GM19193 (cell line): ENCODE data around the gene CNOT2.

Source experiments
- POLR2A ChIP-seq: IDR thresholded peaks from 4 replicates; pipeline ENCODE4 v1.6.1; 2011; ENCODE audit not compliant: insufficient read depth, insufficient read length; ENCODE audit errors: extremely low read depth

The CNOT2 gene

DNA sequence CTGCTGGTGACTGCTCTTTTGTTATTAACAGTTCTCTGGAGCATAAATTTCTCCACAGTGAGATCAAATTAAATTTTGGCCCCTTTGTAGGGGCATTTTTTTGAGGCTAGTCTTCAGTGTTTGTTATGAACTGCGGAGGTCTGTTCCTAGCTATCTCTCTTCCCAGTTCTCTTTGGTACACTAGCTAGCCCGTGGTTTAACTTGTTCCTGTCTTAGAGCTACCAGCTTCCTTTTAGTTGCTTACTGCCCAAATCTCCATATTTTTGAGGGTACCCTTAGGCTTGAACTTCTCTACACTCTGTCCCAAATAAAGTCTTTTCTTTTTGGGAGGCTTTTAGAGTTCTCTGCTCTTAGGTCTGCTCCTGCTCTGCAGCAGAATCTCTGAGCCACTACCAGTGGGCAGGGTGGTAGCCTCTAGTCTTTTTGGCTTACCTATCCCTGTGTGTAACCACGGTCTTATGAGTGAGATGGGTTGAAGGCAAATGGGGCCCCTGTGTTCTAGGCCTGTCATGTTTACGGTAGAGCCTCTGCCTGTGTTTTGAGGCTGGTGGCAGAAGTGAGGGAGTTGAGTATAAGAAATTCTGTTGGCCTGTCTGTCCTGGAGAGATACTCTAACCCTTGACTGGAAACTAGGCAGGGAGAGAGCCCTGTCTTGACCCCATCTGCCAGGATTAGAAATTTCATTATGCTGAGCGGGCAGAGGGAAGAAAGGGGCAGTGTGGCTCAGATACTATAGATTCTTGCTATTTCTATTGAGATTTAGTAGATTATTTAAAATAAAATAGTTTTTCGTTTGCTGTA lies 21.0 kb downstream of the CNOT2 start:
- no peak for TF ChIP-seq POLR2A

GRCh38 chr12:70265132-70265531 lies 21.9 kb downstream of the CNOT2 start:
- no peak for TF ChIP-seq POLR2A

GRCh38 chr12:70267550-70267949 lies 24.3 kb downstream of the CNOT2 start:
- no peak for TF ChIP-seq POLR2A

DNA sequence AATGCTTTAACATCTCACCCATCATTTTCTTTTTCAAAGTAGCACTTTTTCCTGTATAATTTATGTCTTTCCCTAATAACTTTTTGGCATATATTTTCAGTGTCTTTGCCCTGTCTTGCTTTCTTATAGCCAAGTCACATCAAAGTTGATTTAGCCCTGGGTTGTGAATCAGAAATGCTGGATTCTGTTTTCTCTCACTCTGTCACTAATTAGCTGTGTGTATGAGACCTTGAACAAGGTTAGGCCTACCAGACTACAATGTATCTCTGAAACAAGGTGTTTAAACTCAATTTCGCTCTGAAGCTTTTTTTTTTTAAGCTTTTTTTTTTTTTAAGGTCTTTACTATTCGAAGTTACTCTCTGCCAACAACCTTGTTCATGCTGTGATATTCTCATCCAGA lies 25.7 kb downstream of the CNOT2 start:
- no peak for TF ChIP-seq POLR2A

DNA sequence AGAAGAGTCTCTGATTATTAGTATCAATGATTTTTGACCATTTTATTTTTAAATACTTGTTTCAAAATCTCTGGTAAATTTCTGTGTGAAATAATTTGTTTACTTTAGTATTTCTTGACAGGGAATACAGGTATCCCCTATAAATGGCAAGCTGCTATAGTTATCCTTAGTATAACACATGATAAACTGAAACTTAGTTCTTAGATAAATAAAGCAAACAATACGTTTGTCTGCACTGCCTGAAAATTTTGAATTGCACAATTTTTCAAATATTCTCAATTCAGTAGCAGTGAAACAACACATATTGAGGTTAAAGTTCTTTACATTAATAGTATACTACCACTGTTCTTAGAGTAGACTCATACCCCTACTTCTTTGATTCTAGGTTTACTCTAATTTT lies 26.9 kb downstream of the CNOT2 start:
- TF ChIP-seq POLR2A: no peak

GRCh38 chr12:70271025-70271424 lies 27.8 kb downstream of the CNOT2 start:
- TF ChIP-seq POLR2A: no peak

DNA sequence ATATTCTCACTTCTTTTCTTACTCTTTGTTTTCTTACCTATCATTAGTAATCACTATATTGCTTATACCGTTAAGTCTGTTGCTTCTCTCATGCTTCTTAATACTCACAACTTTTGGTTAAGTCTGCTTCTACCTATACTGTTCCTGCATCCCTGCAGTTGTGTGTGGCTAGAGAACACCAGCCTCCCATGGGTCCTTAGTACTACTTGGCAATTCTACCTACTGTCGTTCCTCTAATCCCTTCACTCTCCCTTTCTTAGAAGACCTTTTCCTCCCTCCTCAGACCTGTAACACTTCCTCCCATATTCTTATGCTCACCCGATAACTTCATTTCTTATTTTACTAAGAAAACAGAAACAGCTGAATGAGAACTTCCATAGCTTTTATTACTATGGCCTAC lies 29.3 kb downstream of the CNOT2 start:
- no peak for TF ChIP-seq POLR2A

DNA sequence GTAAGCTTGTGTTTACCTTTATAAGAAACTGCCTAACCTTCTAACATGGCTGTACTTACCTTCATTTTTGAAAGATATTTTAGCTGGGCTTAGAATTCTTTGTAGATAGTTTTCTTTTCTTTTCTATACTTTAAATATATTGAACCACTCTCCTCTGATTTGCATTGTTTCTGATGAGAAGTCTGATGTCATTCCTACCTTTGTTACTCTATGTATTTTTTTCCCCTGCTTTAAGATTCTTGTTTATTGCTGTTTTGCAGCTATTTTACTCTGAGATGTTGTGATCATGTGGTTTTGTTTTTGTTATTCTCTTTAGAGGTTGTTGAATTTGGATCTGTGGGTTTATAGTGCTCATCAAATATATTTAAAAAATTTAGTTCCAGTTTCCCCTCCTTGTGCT lies 31.8 kb downstream of the CNOT2 start:
- TF ChIP-seq POLR2A: no peak

- TF ChIP-seq POLR2A: no peak
These were observed 34.7 kb downstream of the CNOT2 start for GRCh38 chr12:70277973-70278372.

DNA sequence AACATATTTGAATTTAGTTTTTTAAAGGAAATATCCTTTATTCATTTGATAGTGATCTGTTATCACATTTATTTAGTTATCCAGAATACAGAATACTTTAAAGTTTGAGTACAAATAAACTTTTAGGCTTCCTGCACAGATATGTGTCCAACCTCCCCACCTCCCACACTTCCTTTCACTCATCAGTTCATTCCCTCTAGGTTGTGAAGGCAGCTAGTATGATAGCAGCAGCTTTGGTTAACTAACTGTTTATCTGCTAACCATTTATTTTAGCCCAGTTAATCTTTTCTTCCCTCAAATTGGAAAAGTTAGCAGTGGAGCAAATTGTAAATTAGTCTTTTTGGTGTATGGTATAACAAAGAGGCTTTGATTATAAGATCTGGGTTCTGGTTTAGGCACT lies 35.7 kb downstream of the CNOT2 start:
- TF ChIP-seq POLR2A: no peak

DNA sequence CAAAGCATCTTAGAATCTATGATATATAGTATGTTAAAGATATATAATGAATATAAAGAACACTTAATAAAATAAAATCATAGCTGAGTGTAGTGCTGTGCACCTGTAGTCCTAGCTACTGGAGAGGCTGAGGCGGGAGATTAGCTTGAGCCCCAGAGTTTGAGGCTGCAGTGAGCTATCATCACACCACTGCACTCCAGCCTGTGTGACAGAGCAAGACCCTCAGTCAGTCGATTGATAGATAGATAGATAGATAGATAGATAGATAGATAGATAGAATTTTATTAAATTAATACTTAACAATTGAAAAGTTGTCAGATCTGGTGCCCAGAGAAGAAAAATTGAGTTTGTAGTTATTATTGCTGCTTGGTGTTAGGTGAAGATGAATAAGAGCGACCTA lies 40.0 kb downstream of the CNOT2 start:
- TF ChIP-seq POLR2A: no peak

DNA sequence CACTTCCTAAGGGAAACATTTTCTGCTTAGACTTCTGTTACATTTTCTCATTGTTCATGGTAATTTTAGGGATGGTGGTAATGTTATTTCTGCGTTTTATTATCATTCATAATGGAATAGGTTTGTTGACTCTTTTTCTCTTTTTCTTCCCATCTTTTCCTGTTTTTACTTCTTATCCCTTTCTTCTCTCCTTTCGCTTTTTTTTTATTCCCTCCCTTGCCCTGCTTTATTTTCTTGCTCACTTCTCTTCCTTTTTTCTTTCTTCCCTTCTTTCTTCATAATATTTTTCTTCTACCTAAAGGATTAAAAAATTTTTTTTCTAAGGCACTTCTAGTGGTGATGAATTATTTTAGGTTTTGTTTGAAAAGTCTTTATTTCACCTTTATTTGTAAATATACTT lies 45.6 kb downstream of the CNOT2 start:
- TF ChIP-seq POLR2A: no peak

GRCh38 chr12:70290116-70290515 lies 46.9 kb downstream of the CNOT2 start:
- TF ChIP-seq POLR2A: no peak

DNA sequence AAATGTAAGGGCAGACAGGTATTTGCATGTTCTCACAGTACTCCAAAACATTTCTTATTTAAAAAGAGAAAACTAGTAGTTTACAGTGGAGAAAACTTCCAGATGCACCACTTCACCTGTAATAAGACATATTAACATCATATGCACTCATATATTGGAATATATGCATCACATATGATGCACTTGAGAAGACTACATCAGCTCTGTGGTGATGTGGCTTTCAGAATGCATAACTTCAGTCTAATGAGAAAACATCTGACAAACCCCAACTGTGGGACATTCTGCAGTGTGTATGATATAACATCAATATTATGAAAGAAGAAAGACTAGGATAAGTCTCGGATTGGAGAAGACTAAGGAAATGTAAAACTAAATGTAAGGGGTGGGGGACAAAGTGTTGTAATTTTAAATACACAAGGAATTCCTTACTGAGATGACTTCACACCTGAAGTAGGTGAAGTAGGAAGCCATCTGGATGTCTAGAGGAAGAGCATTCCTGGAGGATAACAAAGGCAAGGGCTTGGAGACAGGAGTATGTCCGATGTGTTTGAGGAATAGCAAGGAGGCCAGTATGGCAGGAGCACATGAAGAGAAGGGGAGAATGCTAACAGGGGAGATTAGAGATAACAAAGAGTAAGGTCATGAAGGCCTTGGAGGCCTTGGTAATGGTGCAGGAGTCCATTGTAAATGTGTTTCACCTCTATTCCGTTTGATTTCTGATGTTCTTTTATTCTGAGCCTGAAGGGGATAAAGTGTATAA lies 49.0 kb downstream of the CNOT2 start:
- TF ChIP-seq POLR2A: no peak

GRCh38 chr12:70305794-70306193 lies 62.6 kb downstream of the CNOT2 start:
- no peak for TF ChIP-seq POLR2A

DNA sequence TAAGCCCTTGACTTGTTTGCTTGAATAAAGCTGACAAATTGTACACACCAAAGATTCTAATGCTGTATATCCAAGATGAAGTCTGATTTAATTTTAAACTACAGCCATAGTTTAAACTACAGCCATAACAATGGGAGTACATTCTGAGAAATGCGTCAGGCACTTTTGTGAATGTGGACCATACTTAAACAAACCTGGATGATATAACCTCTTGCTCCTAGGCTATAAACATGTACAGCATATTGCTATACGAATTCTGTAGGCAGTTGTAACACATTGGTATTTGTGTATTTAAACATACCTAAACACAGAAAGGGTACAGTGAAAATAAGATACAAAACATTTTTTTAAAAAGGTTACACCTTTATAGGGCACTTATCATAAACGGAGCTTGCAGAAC lies 63.4 kb downstream of the CNOT2 start:
- TF ChIP-seq POLR2A: no peak

DNA sequence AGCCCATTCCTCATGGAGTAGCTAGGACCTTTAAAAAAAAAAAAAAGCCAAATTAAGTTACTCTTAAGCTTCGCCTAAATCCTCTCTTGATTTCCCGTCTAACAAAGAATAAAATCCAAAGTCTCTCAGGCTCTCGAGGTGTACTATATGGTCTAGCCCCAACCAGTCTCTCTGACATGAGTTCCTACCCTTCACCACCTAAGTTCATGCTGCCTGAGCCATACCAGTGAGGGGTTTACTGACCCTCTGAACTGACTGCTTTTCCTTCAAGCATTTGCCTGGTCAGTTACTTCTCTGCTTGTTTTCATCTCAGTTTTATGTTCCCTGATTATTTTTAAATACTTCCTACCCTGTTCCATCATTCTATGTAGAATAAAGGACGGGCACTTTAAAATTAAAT lies 64.6 kb downstream of the CNOT2 start:
- no peak for TF ChIP-seq POLR2A

- TF ChIP-seq POLR2A: no peak
These were observed 66.1 kb downstream of the CNOT2 start for GRCh38 chr12:70309348-70309747.
